ENCODE results near the gene CT83. TPM values are rescaled to one million over a fixed set of nuclear protein-coding genes. Genes with fewer than 3 reads are reported as not detected.

CT83 gene
- total and polyA plus RNA-seq, 2 of the 8 experiments (the other 6 are each of a cell fraction or from before 2014, with no cell fraction given) = not detected

GRCh38 chrX:116436358-116436816, 26.4 kb downstream of the CT83 start, which contains the start of gene SLC6A14:
Gene SLC6A14 (plus strand): TSS chrX:116436606. CDS start chrX:116436710, 104 bp downstream.
- TF ChIP-seq BACH1 (IDR thresholded peaks at IDR 0.05; ENCODE audit: low read length) (no peak), MAX (IDR thresholded peaks at IDR 0.05) (no peak)
- H2BK12ac ChIP-seq (ENCODE audit: low read depth, low read length) = no peak within 1 kb of the TSS
- CTCF ChIA-PET (ENCODE audit: partially characterized antibody) = no interaction called here

More at GRCh38 chrX:116436358-116436816, 26.4 kb downstream of the CT83 start, which contains the start of gene SLC6A14:
- Histone ChIP-seq H3K23ac (ENCODE audit: insufficient read length) (no peak within 1 kb of the TSS), H2BK20ac (ENCODE audit: low read length) (no peak within 1 kb of the TSS), H3K4me1 (replicated peaks in 1 of 4; ENCODE audit: control insufficient read depth in 3 of 4, insufficient read depth in 4 of 4, low read length in 3 of 4) (no peaks in the 10 kb centered on the region), H3K14ac (ENCODE audit: insufficient read length) (no peak within 1 kb of the TSS), H3K4ac (replicated peaks; ENCODE audit: insufficient read length, low read depth, low read length) (no peak within 1 kb of the TSS), H3K18ac (ENCODE audit: extremely low read depth, low read length) (no peak within 1 kb of the TSS), H2AFZ (ENCODE audit: low read length) (no peak within 1 kb of the TSS), H3K27ac (ENCODE audit: low read depth, low read length) (no peak within 1 kb of the TSS), H4K8ac (ENCODE audit: extremely low read depth, insufficient read depth, low read length) (no peak within 1 kb of the TSS), H4K20me1 (replicated peaks in 1 of 2; ENCODE audit: control insufficient read depth in 1 of 2, insufficient read depth in 2 of 2, low read length in 2 of 2) (no peaks in the 10 kb centered on the region), H3K79me1 (ENCODE audit: low read depth, low read length) (no peaks in the 10 kb centered on the region), H3K79me2 (ENCODE audit: control insufficient read depth in 1 of 2, insufficient read depth in 2 of 2, low read length in 2 of 2) (no peaks in the 10 kb centered on the region), H3K4me2 (ENCODE audit: insufficient read depth in 1 of 2, low read depth in 2 of 2, low read length in 2 of 2) (no peak within 1 kb of the TSS), H3K9me3 (ENCODE audit: insufficient read depth in 2 of 2, low read depth in 1 of 2, low read length in 1 of 2) (no peaks in the 10 kb centered on the region), H3K23me2 (ENCODE audit: low read depth, low read length) (no peaks in the 10 kb centered on the region), H3K9ac (replicated peaks in 1 of 4; ENCODE audit: extremely low read depth in 1 of 4, low read depth in 3 of 4, low read length in 3 of 4) (no peak within 1 kb of the TSS), H2BK5ac (ENCODE audit: low read depth, low read length) (no peak within 1 kb of the TSS), H3K27me3 (replicated peaks in 1 of 4; ENCODE audit: control insufficient read depth in 3 of 4, extremely low read depth in 1 of 4, insufficient read depth in 3 of 4, low read length in 3 of 4) (no peaks in the 10 kb centered on the region), H3K56ac (replicated peaks; ENCODE audit: insufficient read length, low read depth, low read length) (no peak within 1 kb of the TSS), H2BK15ac (ENCODE audit: low read length) (no peak within 1 kb of the TSS), H4K91ac (replicated peaks; ENCODE audit: insufficient read length, low read length) (no peak within 1 kb of the TSS), H2BK120ac (replicated peaks; ENCODE audit: low read depth, low read length) (no peak within 1 kb of the TSS), H2AK5ac (ENCODE audit: low read depth, low read length) (no peak within 1 kb of the TSS), H4K5ac (ENCODE audit: insufficient read length, low read depth, low read length) (no peak within 1 kb of the TSS), H3K36me3 (ENCODE audit: control insufficient read depth in 2 of 4, insufficient read depth in 4 of 4, low read length in 3 of 4) (no peaks in the 10 kb centered on the region), H3K4me3 (ENCODE audit: extremely low read depth in 1 of 4, insufficient read depth in 2 of 4, low read depth in 3 of 4, low read length in 4 of 4) (no peak within 1 kb of the TSS)
- FAIRE-seq (no peak), DNase-seq (ENCODE audit: low read depth in 1 of 2, low spot score in 2 of 2) (no peak)
- POLR2A ChIA-PET (ENCODE audit: partially characterized antibody) = no interaction called here
- 92% methylated on average over 6 of the region's 9 CpGs; no CpG with 5 or more reads in 1 of the 2 experiments for WGBS, 2 experiments (ENCODE audit: extremely low coverage in 1 of 2, insufficient coverage in 1 of 2, insufficient read length in 1 of 2, insufficient replicate concordance in 2 of 2, low coverage in 1 of 2, low lambda C conversion rate in 2 of 2, missing lambda C conversion rate in 1 of 2)

Data from H1 (cell line).